Endothelial cell of umbilical vein (primary cell): Measurements from ENCODE around the gene P4HB. TPM values are rescaled to one million over a fixed set of nuclear protein-coding genes. Genes with fewer than 3 reads are reported as not detected.

Source experiments
- BruUV-seq: library from RNA; stranded (reverse); fragments of 400-500 nt; replicated peaks from 2 replicates; lab custom pipeline; 2021; lab: Mats Ljungman, UMichigan
- CTCF ChIA-PET: fragments of 300-600, 350-600 bp; sonication (Branson Sonifier 250); formaldehyde crosslinking; loops from one replicate; lab custom pipeline; 2021; ENCODE audit warnings: antibody characterized with exemption, inconsistent platforms; lab: Charles Lee
- POLR2A ChIA-PET: fragments of 300-600, 350-600 bp; sonication (Branson Sonifier 250); formaldehyde crosslinking; loops from one replicate; lab custom pipeline; 2021; ENCODE audit warnings: antibody characterized with exemption, inconsistent platforms; lab: Charles Lee
- DNase-seq: peaks from one replicate; pipeline ENCODE4 v3.0.0-alpha.2; 2011; ENCODE audit warnings: low read depth, low spot score
- FAIRE-seq: peaks from 2 replicates; lab custom pipeline; 2011; peaks lifted over from hg19 to GRCh38; lab: Jason Lieb, UNC
- H2AFZ ChIP-seq: 2 replicates; pipeline ENCODE4 v1.6.0; 2012; ENCODE audit warnings: low read depth, low read length, control low read depth, inconsistent platforms
- H3K27ac ChIP-seq: 2 replicates; pipeline ENCODE4 v1.5.1; 2011; ENCODE audit warnings: low read depth, mild to moderate bottlenecking, control low read depth, low read length, moderate library complexity; ENCODE audit not compliant: insufficient read depth
- H3K27me3 ChIP-seq, 2 experiments: 2 replicates each; pipeline versions ENCODE4 v1.6.0 to v1.6.1; 2011; ENCODE audit warnings: low read length in 2 of 2, mixed read lengths in 1 of 2; ENCODE audit not compliant: control insufficient read depth in 2 of 2, insufficient read depth in 2 of 2
- H3K36me3 ChIP-seq, 2 experiments: 2 replicates in 1 of 2; 3 replicates in 1 of 2; pipeline ENCODE4 v1.5.1; 2011; ENCODE audit warnings: low read length in 2 of 2, mild to moderate bottlenecking in 1 of 2, moderate library complexity in 1 of 2; ENCODE audit not compliant: control insufficient read depth in 2 of 2, insufficient read depth in 2 of 2; ENCODE audit errors: extremely low read depth in 1 of 2
- H3K4me1 ChIP-seq: 3 replicates; pipeline ENCODE4 v1.5.1; 2011; ENCODE audit warnings: mild to moderate bottlenecking, low read length; ENCODE audit not compliant: control insufficient read depth, insufficient read depth; ENCODE audit errors: extremely low read depth
- H3K4me2 ChIP-seq: 2 replicates; pipeline ENCODE4 v1.6.1; 2011; ENCODE audit warnings: low read length, control low read depth, mixed read lengths; ENCODE audit not compliant: insufficient read depth
- H3K4me3 ChIP-seq, 3 experiments: fragments of 200-600 bp in 1 of 3; sonication (generic), shearing (Covaris generic) in 1 of 3; replicated peaks in 1 of 3; 2 replicates each; pipeline ENCODE4 v1.5.1; 2011 to 2016; ENCODE audit warnings: control low read depth in 3 of 3, low read length in 3 of 3, mild to moderate bottlenecking in 2 of 3, inconsistent platforms in 1 of 3, low read depth in 1 of 3, moderate library complexity in 1 of 3; ENCODE audit not compliant: insufficient read depth in 1 of 3
- H3K79me2 ChIP-seq: 2 replicates; pipeline ENCODE4 v1.6.0; 2012; ENCODE audit warnings: low read length, inconsistent platforms; ENCODE audit not compliant: control insufficient read depth, insufficient read depth
- H3K9ac ChIP-seq: replicated peaks from 2 replicates; pipeline ENCODE3; 2011; ENCODE audit warnings: low read length, control low read depth; ENCODE audit not compliant: insufficient read depth; ENCODE audit errors: extremely low read depth
- H3K9me1 ChIP-seq: replicated peaks from 3 replicates; pipeline ENCODE4 v1.6.0; 2011; ENCODE audit warnings: mild to moderate bottlenecking, low read length; ENCODE audit not compliant: control insufficient read depth, insufficient read depth; ENCODE audit errors: extremely low read depth
- H3K9me3 ChIP-seq: replicated peaks from 2 replicates; pipeline ENCODE4 v1.5.1; 2012; ENCODE audit warnings: low read length, inconsistent platforms; ENCODE audit not compliant: control insufficient read depth, insufficient read depth
- H4K20me1 ChIP-seq: replicated peaks from 2 replicates; pipeline ENCODE3; 2011; ENCODE audit warnings: mild to moderate bottlenecking, low read length; ENCODE audit not compliant: control insufficient read depth, insufficient read depth; ENCODE audit errors: extremely low read depth
- CTCF ChIP-seq, 2 donors: IDR thresholded peaks; 1 replicate in 1 of 2; 2 replicates in 1 of 2; pipeline ENCODE4 v1.5.1; 2011; ENCODE audit warnings: low read length in 2 of 2, mild to moderate bottlenecking in 2 of 2, moderate library complexity in 2 of 2, control low read depth in 1 of 2, inconsistent platforms in 1 of 2, low read depth in 1 of 2; ENCODE audit not compliant: insufficient read depth in 1 of 2; ENCODE audit errors: extremely low read depth in 1 of 2
- GATA2 ChIP-seq: IDR thresholded peaks from 2 replicates; pipeline ENCODE4 v1.7.0; 2011; ENCODE audit warnings: low read depth, mild to moderate bottlenecking, moderate library complexity, mixed read lengths, low read length; ENCODE audit not compliant: insufficient read length, insufficient read depth
- JUN ChIP-seq: IDR thresholded peaks from 2 replicates; pipeline ENCODE4 v1.6.1; 2011; ENCODE audit warnings: borderline replicate concordance, low read depth; ENCODE audit not compliant: insufficient read length, insufficient read depth
- POLR2AphosphoS5 ChIP-seq: IDR thresholded peaks from 2 replicates; pipeline ENCODE4 v1.6.1; 2012; ENCODE audit warnings: low read depth, mild to moderate bottlenecking, control low read depth, low read length, moderate library complexity; ENCODE audit not compliant: insufficient read depth
- dilution Hi-C: fragments of 300-500 bp; cut with MboI; formaldehyde crosslinking; loops from one replicate; pipeline ENCODE4 v1.15.0; 2019; ENCODE audit warnings: low sequenced_read_pairs; ENCODE audit not compliant: extremely low pct_ligation_motif_present
- intact Hi-C: fragments of 100-400 bp; cut with micrococcal nuclease; formaldehyde crosslinking; loops from one replicate; pipeline ENCODE4 v1.10.0; 2022
- polyA plus RNA-seq, 4 experiments: library from polyadenylated mRNA; depleted of rRNA in 3 of 4; stranded (reverse) in 3 of 4; unstranded in 1 of 4; fragments of >200 nt; gene quantifications; 2 replicates each; pipeline versions ENCODE4 v1.2.1 to v1.2.3, GENCODE V29; 2011 to 2012; ENCODE audit warnings: missing spikeins in 1 of 4
- total RNA-seq: library from RNA; stranded (reverse); gene quantifications from 2 replicates; pipeline ENCODE4 v1.2.3, GENCODE V29; 2021

Gene P4HB
- total and polyA plus RNA-seq, 2 donors (not counting 3 experiments of a cell fraction or from before 2014, with no cell fraction given), result 201 to 988 TPM

GRCh38 chr17:81885869-81886548, 25.7 kb upstream of the P4HB start:
- Histone ChIP-seq H3K79me2 (peaks cover 43% of the 10 kb centered on the region), H3K36me3 (peaks cover 26 to 42% of the 10 kb centered on the region in 2 experiments), H3K4me2 (no peak overlapping the region), H4K20me1 (no peaks in the 10 kb centered on the region), H3K27ac (no peak overlapping the region), H3K4me3 (no peak overlapping the region), H3K9me3 (no peaks in the 10 kb centered on the region), H2AFZ (no peak overlapping the region), H3K9ac (no peak overlapping the region), H3K4me1 (peaks cover 13% of the 10 kb centered on the region), H3K9me1 (no peaks in the 10 kb centered on the region), H3K27me3 (no peaks in the 10 kb centered on the region)
- dilution Hi-C loops (no loop called here), intact Hi-C loops (no loop called here)
- DNase-seq (no peak), FAIRE-seq (no peak)
- TF ChIP-seq JUN (no peak), POLR2AphosphoS5 (no peak)
- ChIA-PET POLR2A (no interaction called here), CTCF (interaction anchor here (0.8 kb wide), 1 partner anchor 15 kb away, joined by 3 read pairs; the partner anchor contains the start of gene ARHGDIA)
- no TSS peak for BruUV-seq

GRCh38 chr17:81885454-81885853, 25.1 kb upstream of the P4HB start:
- no peak overlapping the region for H3K4me2 ChIP-seq
- no peaks in the 10 kb centered on the region for H3K27me3 ChIP-seq
- dilution Hi-C loops (no loop called here), intact Hi-C loops (no loop called here)
- no peaks in the 10 kb centered on the region for H3K9me1 ChIP-seq
- peaks cover 26 to 42% of the 10 kb centered on the region in 2 experiments for H3K36me3 ChIP-seq
- peaks cover 10% of the 10 kb centered on the region for H3K4me1 ChIP-seq
- H2AFZ ChIP-seq, result no peak overlapping the region
- BruUV-seq, result no TSS peak
- DNase-seq, result no peak
- no peak for FAIRE-seq
- H3K4me3 ChIP-seq, result no peak overlapping the region
- peaks cover 37% of the 10 kb centered on the region for H3K79me2 ChIP-seq
- no peak overlapping the region for H3K27ac ChIP-seq
- CTCF ChIA-PET, result no interaction called here
- TF ChIP-seq CTCF (IDR thresholded peaks at IDR 0.05; ENCODE audit: extremely low read depth in 1 of 2, insufficient read depth in 1 of 2, low read depth in 1 of 2, low read length in 2 of 2), result no peak
- TF ChIP-seq JUN, result no peak
- TF ChIP-seq GATA2, result no peak
- POLR2A ChIA-PET, result no interaction called here
- H3K9me3 ChIP-seq, result no peaks in the 10 kb centered on the region
- H4K20me1 ChIP-seq, result no peaks in the 10 kb centered on the region
- H3K9ac ChIP-seq, result no peak overlapping the region
